Ascending aorta (tissue), 2 donors: ENCODE data around the gene ANKMY2. TPM values are rescaled to one million over a fixed set of nuclear protein-coding genes. Genes with fewer than 3 reads are reported as not detected.

ENCODE experiments used
- DNase-seq, 2 donors: peaks; one replicate each; pipeline ENCODE4 v3.0.0-alpha.2; 2019; ENCODE audit warnings: low spot score in 2 of 2
- H3K27ac ChIP-seq, 2 donors: fragments of 200-600 bp; sonication (generic); one replicate each; pipeline ENCODE4 v1.5.1; 2016 to 2017; ENCODE audit warnings: mild to moderate bottlenecking in 1 of 2
- H3K27me3 ChIP-seq: fragments of 200-600 bp; sonication (generic); one replicate; pipeline ENCODE4 v1.5.1; 2017
- H3K36me3 ChIP-seq, 2 donors: fragments of 200-600 bp; sonication (generic); one replicate each; pipeline ENCODE4 v1.5.1; 2016
- H3K4me1 ChIP-seq, 2 donors: fragments of 200-600 bp; sonication (generic); one replicate each; pipeline ENCODE4 v1.5.1; 2016 to 2017; ENCODE audit warnings: mild to moderate bottlenecking in 1 of 2
- H3K4me3 ChIP-seq, 2 donors: fragments of 200-600 bp; sonication (generic); one replicate each; pipeline ENCODE4 v1.5.1; 2016 to 2017; ENCODE audit warnings: mild to moderate bottlenecking in 1 of 2
- H3K9me3 ChIP-seq, 2 donors: fragments of 200-600 bp; sonication (generic); one replicate each; pipeline ENCODE4 v1.5.1; 2016
- intact Hi-C: fragments of 100-400 bp; cut with DNase I; formaldehyde crosslinking; loops from one replicate; pipeline ENCODE4 v1.15.1; 2023
- total RNA-seq: library from RNA; depleted of rRNA; stranded (reverse); fragments of >200 nt; gene quantifications from one replicate; pipeline ENCODE4 v1.1.0, GENCODE V29; 2016
- TF ChIP-seq, protein P1 (sequence below), 3 experiments: fragments of 200-600 bp in 2 of 3; fragments of 450-650 bp in 1 of 3; sonication (generic) in 2 of 3; IDR thresholded peaks; one replicate each; pipeline ENCODE4 v1.5.1; 2016 to 2019; ENCODE audit warnings: antibody characterized with exemption in 3 of 3, mild to moderate bottlenecking in 1 of 3, moderate library complexity in 1 of 3

ANKMY2 gene
- total RNA-seq, 1 donor from 2014 or later: 11.2 TPM

DNA sequence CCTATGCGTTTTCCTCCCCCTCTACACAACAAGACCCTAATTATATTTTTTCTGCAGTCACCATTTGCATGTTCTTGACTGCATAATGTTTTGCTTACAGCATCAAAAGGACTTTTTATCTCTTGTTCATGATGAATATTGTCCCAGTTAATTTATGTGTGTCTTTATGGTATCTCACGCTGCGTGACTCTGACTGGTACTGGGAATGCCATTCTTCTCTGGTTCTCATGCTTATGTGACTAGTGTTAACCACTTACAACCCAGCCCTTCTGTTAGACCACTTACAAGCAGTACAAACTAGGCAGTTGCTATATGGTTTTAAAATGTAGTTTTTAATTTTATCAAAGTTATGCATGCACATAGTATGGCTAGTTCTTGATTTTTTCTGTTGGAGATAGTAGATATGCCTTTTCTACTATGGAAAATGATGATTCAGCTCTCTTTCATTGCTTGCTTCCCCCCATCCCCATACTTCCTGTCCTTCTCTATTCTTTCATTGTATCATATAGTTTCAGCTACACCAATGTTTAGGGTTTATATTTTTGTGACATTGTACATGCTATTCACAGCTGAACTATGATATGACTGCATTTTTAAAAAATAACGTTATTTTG lies 25.3 kb upstream of the ANKMY2 start:
- Histone ChIP-seq H3K36me3 (peaks cover 0 to 8% of the 10 kb centered on the region in 2 donors), H3K4me3 (no peak overlapping the region), H3K27ac (no peak overlapping the region), H3K9me3 (no peaks in the 10 kb centered on the region), H3K4me1 (no peaks in the 10 kb centered on the region), H3K27me3 (no peaks in the 10 kb centered on the region)
- DNase-seq: no peak
- TF ChIP-seq, protein P1, sequence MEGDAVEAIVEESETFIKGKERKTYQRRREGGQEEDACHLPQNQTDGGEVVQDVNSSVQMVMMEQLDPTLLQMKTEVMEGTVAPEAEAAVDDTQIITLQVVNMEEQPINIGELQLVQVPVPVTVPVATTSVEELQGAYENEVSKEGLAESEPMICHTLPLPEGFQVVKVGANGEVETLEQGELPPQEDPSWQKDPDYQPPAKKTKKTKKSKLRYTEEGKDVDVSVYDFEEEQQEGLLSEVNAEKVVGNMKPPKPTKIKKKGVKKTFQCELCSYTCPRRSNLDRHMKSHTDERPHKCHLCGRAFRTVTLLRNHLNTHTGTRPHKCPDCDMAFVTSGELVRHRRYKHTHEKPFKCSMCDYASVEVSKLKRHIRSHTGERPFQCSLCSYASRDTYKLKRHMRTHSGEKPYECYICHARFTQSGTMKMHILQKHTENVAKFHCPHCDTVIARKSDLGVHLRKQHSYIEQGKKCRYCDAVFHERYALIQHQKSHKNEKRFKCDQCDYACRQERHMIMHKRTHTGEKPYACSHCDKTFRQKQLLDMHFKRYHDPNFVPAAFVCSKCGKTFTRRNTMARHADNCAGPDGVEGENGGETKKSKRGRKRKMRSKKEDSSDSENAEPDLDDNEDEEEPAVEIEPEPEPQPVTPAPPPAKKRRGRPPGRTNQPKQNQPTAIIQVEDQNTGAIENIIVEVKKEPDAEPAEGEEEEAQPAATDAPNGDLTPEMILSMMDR (IDR thresholded peaks at IDR 0.05): no peak
- intact Hi-C loops: no loop called here

DNA sequence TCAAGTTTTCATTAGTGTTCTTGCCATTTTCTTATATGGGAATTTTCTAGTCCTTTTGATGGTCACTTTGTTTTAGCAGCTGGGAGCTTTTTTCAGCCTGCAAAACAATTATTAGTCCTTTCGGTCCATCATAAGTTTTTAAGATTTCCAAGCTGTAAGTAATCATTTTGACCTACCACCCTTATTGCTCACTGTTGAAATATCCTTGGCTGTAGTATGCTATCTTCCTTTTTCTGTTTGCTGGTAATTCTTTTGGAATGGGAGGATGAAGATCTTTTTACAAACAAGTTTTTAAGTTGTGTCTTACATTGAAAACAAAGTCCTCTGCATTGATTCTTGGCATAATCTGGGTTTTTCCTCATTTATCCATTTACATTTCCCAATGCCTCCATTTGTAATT lies 24.5 kb upstream of the ANKMY2 start:
- no peak for DNase-seq
- Histone ChIP-seq H3K27me3 (no peaks in the 10 kb centered on the region), H3K4me3 (no peak overlapping the region), H3K27ac (no peak overlapping the region), H3K4me1 (no peaks in the 10 kb centered on the region), H3K9me3 (no peaks in the 10 kb centered on the region), H3K36me3 (no peaks in the 10 kb centered on the region)
- TF ChIP-seq, protein P1 (IDR thresholded peaks at IDR 0.05): no peak
- intact Hi-C loops: no loop called here

DNA sequence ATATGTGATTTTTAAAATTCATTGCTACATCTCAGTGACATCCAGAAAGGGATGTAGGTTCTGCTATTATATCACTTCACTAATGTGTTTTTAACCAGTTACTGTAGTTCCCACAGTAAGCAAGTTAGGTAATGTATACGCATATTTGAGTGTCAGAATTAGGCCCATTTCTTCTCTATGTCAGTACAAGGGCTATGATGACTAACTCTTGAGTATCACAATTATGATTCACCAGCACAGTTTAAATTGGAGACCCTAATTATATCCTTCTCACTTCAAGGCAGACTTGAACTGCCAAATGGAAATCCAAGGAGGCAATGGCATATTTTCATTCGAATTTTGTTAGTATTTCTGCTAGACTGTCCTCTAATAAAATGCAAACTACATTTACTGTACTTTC lies 24.0 kb upstream of the ANKMY2 start:
- no peaks in the 10 kb centered on the region for H3K4me1 ChIP-seq
- no peaks in the 10 kb centered on the region for H3K36me3 ChIP-seq
- H3K9me3 ChIP-seq: no peaks in the 10 kb centered on the region
- H3K27ac ChIP-seq: no peak overlapping the region
- no peaks in the 10 kb centered on the region for H3K27me3 ChIP-seq
- intact Hi-C loops: no loop called here
- no peak for DNase-seq
- no peak overlapping the region for H3K4me3 ChIP-seq
- TF ChIP-seq, protein P1 (IDR thresholded peaks at IDR 0.05): no peak

DNA sequence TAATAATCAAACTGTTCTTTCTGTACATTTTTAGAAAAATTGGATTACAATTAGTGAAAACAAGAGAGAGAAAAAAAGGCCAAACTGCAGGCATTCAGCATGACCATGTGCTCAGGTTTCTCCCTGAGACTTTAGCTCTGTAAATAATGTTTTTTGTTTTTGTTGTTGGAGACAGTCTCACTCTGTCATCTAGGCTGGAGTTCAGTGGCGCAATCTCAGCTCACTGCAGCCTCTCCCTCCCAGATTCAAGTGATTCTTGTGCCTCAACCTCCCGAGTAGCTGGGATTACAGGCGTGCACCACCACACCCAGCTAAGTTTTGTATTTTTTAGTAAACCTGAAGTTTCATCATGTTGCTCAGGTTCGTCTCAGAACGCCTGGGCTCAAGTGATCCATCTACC lies 23.4 kb upstream of the ANKMY2 start:
- intact Hi-C loops: no loop called here

DNA sequence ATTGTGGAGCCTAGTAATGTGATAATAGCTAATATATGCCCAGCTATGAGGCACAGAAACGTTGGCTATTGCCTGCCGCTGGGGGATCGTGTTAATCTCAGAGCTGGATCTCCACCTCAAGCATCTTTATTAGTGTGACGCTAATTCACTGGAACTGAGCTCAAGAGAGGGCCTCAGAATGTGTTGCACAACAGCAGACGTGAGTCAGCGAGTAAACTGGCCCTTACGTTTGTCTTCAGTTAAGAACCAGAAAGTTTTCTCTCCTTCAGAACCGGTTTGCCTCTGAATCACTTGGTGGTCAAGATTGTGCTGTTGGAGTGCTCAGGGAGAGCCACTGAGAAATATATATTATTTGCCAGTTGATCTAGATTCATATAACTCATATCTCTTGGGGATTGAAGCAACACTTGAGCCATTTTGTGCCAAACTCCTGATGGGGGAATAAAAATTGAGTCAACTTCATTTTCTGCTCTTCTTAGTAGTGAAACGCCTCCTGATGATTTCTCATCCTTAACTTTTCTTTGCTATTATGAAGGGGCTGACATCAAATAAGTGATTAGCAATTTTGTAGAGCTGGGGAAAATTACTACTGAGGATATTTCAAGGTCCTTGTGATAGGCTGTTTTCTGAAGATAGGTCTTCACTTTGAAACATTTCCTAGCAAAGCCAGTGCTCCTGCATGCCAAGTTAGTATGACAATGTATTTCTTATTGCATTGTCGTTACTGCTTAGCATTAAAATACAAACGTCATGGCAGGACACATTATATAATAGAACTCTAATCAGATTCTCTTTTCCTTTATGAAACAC lies 22.7 kb upstream of the ANKMY2 start:
- peak in 1 of 2 donors; percentile 77 for DNase-seq
- Histone ChIP-seq H3K27me3 (no peaks in the 10 kb centered on the region), H3K36me3 (no peaks in the 10 kb centered on the region), H3K4me3 (no peak overlapping the region), H3K27ac (no peak overlapping the region), H3K4me1 (no peaks in the 10 kb centered on the region), H3K9me3 (no peaks in the 10 kb centered on the region)
- TF ChIP-seq, protein P1 (IDR thresholded peaks at IDR 0.05): no peak
- intact Hi-C loops: no loop called here

More for the DNA sequence above, 23.4 kb upstream of the ANKMY2 start:
- TF ChIP-seq, protein P1 (IDR thresholded peaks at IDR 0.05): no peak
- Histone ChIP-seq H3K4me3 (no peak overlapping the region), H3K27ac (no peak overlapping the region), H3K27me3 (no peaks in the 10 kb centered on the region), H3K9me3 (no peaks in the 10 kb centered on the region), H3K36me3 (no peaks in the 10 kb centered on the region), H3K4me1 (no peaks in the 10 kb centered on the region)
- no peak for DNase-seq
